DMS153 treated with DMSO at 0.1 percent for 48 hours (cell line): ENCODE data around the gene PCBP2.
"Not testable (repeated sequence)": the region's sequence is repeated elsewhere in the genome, so short reads cannot be mapped to it uniquely, and the experiment has no call there.

Experiments
- DNase-seq: peaks from one replicate; lab custom pipeline; 2025; ENCODE audit not compliant: unreplicated experiment; lab: John Stamatoyannopoulos, UW

Gene PCBP2

DNA sequence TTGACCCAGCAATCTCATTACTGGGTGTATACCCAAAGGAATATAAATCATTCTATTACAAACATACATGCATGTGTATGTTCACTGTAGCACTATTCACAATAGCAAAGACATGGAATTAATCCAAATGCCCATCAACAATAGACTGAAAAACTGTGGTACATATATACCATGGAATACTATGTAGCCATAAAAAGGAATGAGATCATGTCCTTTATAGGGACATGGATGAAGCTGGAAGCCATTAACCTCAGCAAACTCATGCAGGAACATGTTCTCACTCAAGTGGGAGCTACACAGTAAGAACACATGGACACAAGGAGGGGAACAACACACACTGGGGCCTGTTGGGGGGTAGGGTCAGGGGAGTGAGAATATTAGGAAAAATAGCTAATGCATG, 12.3 kb upstream of the PCBP2 start:
- DNase-seq = not testable (repeated sequence)

DNA sequence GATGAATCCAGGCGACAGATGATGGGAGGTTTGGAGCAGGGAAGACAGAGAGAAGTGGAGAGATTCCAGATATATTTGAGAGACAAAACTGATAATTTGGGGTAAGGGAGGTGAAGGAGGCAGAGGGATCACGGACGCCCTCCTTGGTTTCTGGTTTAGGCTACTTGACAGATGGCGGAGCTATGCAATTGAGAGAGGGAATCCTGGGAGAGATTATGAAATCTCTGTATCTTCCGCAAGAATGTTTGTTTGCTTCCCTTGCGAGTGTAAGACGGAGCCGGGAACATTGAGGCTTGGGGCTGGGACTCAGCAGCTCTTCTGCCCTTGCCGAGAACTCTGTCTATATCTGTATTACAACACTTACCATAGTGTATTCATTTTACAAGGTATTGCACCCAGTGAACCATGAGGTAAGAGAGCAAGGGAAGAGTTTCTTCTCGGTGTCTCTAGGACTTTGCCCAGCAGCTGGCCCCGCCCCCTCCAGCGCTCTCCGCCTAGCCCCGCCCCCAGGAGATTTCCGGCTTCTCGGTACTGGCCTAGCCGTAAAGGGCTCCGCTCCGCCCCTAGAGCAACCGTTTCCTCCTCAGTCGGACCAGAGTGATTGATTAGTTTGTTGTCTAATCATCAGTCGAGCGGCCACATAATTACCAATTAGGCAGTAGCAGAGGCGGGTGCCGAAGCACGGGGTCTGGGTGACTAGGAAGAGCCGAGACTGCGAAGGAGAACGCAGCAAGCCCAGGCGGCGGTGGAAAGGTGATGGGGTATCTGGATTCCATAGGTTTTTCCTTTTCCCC, 10.7 kb upstream of the PCBP2 start, which contains the start of gene PRR13:
Gene PRR13 (plus strand): TSS at position 695 of the 794 bp plus-strand sequence. CDS start 981 bp downstream, outside the sequence.
- DNase-seq = peak; percentile 99

DNA sequence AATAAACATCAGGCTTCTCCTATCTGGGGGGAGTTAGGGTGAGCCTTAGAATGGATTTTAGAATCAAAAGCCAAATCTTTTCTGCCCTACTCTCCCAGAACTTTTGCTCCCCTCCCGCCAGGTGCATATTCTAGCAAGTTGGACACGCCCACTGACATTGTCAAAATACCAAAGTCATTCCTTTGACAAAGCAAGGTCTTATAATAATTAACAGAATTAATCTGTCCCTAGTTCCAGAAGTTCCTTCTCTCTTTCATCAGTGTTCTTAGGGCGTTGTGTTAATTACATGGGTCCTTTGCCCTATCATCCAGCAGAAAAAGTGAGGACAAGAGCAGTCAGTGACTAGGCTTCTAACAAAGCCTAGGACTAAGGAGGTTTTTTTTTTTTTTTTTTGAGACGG, 7.9 kb upstream of the PCBP2 start:
- DNase-seq = no peak

DNA sequence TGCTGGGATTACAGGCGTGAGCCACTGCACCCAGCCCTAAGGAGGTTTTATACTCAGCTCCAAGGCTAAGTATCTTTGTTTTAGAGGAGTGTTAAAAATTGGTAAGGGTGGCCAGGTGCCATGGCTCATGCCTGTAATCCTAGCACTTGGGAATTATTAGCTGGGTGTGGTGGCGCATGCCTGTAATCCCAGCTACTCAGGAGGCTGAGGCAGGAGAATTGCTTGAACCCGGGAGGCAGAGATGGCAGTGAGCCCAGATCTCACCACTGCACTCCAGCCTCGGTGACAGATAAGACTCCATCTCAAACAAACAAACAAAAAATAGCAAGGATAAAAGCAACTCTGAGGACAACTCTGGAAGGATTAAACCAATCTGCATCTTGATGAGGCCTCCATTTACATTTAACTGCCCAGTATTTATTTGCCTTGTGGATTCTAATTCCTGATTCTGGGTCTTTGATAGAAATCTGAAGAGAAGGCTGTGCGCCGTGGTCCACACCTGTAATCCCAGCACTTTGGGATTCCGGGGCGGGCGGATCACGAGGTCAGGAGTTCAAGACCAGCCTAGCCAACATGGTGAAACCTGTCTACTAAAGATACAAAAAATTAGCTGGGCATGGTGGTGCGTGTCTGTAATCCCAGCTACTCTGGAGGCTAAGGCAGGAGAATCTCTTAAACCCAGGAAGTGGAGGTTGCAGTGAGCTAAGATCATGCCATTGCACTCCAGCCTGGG, 7.1 kb upstream of the PCBP2 start:
- DNase-seq = not testable (repeated sequence)

DNA sequence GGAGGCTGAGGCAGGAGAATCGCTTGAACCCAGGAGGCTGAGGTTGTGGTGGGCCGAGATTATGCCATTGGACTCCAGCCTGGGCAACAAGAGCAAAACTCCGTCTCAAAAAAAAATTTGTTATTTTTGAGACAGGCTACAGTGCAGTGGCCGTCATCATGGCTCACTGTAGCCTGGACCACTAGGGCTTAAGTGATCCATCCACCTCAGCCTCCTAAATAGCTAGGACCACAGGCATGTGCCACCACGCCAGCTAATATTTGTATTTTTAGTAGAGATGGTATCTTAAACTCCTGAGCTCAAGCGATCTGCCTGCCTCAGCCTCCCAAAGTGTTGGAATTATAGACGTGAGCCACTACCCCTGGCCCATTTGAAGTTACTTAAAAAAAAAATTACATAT, 966 bp upstream of the PCBP2 start:
- no peak for DNase-seq

DNA sequence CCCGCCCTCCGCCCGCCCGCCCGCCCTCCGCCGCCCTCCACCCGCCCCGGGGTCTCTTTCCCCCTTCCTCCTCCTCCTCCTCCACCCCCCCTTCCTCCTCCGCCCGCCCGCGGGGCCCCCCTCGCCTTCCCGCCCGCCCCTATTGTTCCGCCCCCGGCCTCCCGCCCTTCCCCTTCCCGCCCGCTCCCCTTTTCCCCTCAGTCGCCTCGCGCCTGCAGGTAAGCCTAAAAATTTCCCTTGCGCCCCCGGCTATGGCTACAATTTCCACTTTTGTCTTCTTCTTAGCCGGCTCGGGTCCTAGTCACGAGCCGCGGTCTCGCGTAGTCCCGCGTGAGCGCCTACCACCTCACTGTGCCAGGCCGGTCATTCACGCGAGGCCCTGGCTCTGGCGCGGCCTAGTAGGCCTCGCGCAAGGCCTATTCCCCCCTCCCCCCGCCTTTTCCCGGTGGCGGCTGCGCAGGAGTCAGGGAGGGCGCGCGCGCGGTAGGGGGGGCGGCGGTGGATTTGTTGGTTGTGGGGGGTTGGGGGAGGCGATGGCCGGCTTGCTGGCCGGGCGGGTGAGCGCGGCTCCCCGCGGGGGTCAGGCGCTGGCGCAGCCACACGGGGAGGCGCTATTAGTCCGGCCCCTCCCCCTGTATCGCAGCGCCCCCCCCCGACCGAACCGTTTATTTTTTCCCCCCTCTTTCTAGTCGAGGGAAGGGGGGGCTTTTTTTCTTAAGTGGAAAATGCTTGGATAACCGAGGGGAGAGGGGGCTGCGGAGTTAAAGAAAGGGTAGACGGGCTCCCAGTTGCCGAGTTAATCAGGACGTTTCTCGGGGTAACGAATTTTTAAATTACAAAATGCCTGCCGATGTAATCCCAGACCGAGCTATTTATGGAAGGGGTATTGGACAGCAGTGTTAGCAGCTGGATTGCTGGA, 516 bp downstream of the PCBP2 start:
- DNase-seq = no peak

DNA sequence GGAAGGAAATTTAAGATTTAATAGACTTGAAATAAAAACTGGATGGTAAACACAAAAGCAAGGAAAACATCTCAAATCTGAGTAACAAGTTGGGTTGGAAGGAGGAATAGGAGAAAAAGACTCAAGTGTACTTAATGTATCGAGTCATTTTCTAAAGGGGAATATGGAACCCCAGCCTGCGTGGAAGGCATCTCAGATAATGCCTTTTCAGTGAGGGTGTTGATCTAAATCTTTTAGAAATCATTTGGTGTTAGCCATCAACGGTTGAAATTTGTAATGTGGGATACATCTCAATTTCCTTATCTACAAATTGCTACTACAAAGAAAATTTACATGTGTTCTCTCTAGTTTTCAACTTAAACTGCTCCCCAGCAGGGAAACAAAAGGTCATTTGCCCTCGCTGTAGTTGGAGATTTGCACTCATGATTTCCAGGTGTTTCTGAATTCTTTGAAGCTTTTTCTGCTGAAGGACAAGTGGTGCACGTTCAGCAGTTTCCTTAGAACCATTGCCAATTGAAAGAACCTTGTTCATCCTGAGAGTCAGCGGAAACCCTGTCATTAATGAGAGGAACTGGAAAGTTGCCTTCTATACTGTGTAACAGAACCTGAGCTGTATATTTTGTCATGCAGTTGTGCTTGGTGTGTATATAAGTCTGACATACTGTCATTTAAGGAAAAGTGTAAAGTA, 2.2 kb downstream of the PCBP2 start:
- DNase-seq = no peak

DNA sequence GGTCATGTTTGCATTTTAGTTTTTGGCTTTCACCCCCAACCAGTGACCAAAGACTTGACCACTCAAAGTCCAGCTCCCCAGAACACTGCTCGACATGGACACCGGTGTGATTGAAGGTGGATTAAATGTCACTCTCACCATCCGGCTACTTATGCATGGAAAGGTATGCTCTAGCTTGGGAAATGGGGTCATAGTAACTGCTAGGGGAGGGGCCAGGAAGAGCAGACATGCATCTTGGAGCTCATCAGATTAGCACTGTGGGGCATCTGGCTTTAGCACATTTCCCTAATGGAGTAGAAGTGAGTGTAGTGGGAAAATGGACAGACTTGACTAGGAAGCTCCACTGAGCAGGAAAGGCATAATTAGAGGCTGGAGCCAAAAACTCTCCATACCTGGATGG, 2.8 kb downstream of the PCBP2 start:
- no peak for DNase-seq

DNA sequence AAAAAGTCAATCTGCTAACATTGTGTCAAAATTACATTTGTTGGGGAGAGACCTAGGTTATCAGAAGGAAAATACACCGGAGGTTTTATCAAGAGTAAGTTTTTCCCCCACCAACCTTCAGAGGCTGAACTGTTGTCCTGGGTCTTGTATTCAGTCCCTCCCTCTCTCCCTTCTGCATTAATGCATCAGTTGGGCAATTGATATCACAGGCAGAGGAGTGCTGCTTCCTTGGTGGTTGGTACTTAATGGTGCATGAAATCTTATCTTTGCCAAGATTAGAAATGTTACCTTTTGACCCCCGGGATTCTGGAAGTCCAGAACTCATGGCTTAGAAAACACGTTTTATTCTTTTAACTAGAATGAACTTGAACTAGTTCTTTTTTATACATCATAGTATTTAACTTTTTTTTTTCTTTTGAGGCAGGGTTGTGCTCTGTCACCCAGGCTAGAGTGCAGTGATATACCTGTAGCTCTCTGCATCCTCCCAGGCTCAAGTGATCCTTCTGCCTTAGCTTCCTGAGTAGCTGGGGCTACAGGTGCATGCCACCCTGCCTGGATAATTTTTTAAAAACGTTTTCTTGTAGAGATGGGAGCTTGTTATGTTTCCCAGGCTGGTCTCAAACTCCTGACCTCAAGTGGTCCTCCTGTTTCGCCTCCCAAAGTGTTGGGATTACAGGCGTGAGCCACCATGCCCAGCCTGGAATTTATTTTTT, 4.9 kb downstream of the PCBP2 start:
- DNase-seq = no peak

DNA sequence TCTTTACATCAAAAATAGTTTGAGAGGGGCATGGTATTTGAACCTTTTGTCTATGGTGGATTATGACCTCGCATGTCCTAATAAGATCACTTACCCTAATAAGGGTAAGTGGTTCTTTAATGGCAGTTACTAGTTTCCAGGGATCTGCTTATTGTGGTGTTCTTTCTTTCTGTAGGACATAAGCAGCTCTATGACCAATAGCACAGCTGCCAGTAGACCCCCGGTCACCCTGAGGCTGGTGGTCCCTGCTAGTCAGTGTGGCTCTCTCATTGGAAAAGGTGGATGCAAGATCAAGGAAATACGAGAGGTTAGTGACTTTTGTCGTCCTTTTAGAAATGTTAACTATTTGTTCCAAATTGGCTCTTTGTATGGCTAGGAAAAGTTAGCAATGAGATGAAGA, 7.2 kb downstream of the PCBP2 start:
- DNase-seq = no peak

DNA sequence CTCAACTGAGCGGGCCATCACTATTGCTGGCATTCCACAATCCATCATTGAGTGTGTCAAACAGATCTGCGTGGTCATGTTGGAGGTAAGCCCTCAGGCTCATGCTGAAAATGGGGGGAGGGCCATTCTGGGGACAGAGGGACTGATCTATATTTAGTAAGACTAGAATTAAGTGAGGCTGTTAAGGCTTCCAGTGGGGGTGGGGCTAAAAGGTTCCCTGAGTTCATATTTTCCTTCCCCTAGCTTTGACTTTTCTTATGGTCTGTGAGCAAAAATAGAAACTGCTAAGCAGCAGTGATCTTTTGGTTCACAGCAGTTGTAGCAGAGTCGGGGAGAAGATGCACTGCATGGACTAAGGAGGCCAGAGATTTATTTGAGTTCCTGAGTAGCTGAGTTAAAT, 9.2 kb downstream of the PCBP2 start:
- DNase-seq = no peak

DNA sequence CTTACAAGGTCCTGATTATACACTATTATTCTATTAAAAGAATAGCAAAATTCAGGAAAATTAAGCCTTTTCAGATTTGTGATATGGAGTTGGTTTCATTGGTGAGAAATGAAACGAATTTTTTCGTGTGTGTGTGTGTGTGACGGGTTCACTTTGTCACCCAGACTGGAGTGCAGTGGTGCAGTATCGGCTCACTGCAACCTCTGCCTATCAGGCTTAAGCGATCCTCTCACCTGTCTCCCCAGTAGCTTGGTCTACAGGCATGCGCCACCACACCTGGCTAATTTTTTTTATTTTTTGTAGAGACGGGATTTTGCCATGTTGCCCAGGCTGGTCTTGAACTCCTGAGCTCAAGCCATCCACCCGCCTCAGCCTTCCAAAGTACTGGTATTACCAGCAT, 9.7 kb downstream of the PCBP2 start:
- DNase-seq = no peak

DNA sequence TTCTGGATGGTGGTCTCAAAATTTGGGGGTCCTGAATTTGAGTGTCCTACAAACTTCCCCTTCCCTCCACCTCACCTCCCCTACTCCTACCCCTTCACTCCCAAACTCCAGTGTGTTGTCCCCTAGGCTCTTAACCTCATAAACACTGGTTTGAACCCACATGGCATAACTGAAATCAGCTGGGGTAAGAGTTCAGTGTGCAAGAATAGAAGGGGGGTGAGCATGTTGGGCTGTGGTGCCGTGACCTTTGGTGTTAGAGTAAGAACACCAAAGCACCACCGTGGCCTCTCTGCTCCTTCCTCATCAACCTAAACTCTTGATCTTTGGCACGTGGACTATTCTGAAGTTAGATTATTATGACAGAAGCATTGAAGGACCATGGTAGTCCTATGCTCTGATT, 11.0 kb downstream of the PCBP2 start:
- no peak for DNase-seq

DNA sequence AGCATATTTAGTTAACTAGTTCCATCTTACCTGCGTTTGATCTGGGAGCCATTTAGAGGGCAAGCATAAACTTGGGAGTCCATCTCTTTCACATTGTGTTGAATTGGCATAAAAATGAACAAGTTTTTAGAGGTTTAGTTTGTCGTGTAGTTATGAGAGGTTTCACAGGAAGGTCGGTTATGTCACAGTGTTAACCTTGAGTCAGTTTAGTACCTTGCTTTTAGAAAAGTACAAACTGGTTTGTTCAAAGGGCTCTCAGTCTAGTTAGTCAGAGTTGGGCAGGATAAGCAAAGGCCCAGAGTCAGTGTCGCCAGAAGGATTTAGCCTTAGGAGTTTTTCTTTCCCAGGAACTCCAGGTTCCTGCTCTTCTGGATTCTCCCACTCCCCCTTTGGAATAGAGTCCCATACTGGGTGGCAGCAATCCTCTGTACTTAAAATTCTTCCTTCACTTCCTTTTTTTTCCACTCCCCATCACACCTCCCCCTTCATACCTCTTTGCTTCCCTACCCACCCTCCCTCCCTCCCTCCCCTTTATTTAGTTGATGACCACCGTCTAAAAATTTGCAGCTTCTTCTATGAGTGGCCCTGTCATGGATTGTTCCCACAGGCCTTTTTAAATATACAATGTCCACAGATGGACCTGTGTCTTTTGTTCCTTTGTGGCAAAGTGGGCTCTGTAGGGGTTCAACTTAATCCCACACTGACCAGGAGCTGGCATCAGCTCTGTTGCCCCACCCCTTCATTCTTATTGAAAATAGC, 12.1 kb downstream of the PCBP2 start:
- DNase-seq = no peak

DNA sequence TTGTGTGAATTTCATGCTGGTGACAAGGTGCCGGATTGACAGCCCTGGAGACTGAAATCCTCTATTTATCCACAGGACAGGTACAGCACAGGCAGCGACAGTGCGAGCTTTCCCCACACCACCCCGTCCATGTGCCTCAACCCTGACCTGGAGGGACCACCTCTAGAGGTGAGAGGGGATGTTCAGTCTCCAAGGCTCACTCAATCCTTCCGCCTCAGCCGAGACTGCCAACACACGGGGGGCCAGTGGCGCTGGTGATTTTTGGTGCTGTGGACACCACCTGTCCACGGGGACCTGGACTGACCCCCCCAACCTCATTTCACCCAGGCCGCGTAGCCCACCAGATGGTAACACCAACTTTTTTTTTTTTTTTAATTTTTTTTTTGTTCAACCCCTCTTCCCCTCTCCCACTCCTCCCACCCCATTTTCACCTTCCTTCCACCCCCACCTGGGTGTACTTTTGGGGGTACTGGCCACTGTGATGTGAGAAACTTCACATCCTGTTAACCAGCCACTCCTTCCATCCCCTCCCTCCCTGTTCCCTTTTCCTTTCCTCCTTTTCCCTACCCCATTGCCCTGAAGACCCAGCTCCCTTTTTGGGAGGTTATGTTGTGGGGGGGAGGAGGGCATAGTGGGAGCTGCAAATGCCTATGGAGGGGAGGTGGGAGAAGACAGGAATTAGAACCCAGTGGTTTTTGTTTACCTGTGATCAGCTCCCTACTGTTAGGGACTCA, 12.9 kb downstream of the PCBP2 start:
- no peak for DNase-seq

DNA sequence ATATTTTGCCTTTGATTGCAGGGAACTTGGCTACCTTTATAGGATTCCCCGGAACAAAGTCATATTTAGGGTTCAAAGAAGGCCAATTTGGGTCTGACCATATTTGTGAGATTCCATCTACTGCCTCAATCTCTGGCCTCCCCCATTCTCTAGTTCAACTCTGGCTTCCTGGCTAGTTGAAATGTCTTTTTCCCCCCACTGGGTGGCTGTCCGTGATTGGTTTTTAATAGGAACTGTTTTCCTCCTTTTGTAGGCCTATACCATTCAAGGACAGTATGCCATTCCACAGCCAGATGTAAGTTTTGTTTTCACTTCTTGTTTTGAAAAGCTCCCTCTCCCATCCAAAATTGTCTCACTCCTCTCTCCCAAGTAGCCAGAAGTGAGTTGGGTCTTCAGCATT, 13.8 kb downstream of the PCBP2 start:
- no peak for DNase-seq

DNA sequence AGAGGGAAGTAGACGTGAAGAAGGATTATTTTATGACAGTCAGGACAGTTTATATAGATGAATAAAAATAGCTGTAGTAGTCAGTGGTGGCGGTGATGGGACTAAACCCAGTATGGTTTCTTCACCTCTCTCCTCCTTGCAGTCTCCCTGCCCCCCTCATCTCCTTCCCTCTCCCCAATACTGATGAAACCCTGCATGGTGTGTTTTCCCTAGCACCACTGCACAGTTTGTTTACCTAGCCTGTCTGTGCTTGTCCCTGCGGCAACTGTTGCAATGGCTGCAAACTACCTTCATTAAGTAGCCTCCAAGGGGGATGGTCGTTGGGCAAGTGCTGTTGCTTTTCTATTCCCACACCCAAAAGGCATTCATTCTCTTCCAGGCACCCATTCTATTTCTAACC, 14.7 kb downstream of the PCBP2 start:
- no peak for DNase-seq

DNA sequence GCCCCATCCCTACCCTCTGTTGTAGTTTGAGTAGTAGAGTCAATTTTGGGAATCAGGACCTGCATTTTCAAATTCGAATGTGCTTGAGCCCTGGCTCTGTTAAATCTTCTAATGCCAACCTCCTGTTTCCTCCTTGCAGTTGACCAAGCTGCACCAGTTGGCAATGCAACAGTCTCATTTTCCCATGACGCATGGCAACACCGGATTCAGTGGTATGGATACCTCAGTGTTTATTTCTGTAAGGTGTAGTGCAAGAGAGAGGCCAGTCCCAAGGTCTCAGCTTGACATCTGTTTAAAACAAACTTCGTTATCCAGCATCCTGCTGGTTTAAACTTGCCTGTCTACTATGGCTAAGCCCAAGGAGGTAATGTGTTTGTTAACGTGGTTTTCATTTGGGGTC, 15.2 kb downstream of the PCBP2 start:
- no peak for DNase-seq

DNA sequence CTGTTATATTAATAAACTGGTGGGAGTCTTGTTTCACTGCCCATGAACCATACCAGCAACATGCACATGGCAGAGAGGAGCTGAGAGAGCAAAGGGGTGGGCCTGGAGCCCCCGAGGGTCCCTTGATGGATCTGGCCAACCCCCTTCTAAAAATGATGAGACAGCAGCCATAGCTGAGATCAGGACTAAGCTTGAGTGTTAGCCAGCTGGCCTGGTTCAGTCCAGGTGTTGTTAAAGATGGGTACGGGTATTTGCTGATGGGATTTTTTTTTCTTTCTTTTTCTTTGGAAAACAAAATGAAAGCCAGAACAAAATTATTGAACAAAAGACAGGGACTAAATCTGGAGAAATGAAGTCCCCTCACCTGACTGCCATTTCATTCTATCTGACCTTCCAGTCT, 16.0 kb downstream of the PCBP2 start:
- no peak for DNase-seq
